Measurements from ENCODE around the gene MINK1.

MINK1 gene

DNA sequence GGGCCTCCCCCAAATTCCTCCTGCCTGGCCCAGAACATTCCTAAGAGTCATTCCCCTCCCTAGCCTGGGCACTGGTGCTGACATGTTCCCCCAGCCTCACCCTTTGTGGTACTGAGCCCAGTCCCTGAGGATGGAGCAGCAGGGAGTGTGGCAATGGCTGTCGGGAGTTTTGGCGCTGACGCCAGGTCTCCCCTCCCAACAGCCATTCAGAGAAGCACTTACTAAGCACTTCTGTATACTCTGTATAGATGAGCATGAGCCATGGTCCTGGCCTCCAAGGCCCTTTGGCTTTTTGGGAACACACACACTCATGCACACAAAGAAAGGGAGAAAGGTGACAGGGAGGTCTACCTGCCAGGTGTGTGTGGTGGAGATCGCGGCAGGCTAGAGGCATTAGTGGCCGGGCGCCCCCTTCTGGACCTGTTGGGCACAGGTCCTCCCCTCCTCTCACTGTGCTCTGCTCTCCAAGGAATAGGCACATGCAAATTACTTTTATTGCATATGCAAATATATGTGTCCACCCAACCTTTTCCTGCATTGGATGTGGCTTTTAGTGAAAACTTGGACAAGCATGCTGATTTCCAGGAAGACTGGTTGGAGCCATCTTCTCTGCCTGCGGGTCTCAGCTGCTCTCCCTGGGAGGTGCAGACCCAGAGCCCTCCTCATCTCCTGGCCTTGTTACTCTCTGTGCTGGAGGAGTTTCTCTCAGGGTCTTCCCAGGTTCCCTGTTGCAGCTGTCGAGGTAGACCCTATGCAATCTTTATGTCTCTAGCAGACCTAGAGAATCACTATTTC, 48.8 kb downstream of the MINK1 start:
- DNase-seq = peak; percentile 18

DNA sequence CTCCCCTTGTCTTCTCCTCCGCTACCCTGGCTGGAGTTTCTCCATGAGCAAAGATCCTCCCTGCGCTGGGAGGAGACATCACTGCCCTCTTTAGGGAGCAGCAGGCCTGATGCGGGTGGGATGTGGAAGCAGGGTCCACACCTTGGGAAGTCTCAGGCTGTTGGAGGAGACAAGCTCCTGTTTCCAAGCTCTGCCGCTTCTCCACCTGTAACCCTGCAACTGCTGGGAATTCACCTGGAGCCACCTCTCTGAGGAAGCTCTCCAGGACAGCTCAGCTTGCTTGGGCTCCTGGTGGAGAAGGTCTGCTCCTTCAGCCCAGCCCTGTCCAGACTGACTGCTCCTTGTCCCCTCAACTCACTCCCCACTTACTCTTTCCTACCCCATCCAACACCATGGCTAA, 51.3 kb downstream of the MINK1 start:
- DNase-seq = no peak

DNA sequence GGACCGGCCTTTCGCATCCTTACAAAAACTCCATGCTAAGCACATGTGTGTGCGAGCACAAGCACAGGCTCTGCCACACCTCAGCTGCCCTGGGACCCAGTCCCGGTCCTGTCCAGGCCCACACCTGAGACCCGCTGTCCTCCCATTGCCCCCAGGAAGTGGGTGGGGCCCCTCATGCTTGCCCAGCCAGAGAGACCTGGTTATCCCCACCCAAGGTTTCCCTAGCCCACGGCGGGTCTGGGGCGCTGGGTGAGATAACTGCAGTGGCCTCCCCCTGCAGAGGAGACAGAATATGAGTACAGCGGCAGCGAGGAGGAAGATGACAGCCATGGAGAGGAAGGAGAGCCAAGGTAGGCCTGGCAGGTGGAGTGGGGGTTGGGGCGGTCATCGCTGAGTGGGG, 53.7 kb downstream of the MINK1 start:
- no peak for DNase-seq

DNA sequence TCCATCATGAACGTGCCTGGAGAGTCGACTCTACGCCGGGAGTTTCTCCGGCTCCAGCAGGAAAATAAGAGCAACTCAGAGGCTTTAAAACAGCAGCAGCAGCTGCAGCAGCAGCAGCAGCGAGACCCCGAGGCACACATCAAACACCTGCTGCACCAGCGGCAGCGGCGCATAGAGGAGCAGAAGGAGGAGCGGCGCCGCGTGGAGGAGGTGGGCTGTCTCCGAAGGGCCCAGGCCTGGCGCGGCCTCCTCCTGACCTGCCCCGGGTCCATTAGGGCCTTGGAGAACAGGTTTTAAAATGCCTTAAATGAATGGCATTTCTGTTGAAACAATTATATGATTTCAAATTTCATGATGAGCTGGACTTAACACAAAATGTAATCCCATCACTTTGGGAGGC, 54.4 kb downstream of the MINK1 start:
- DNase-seq = no peak

DNA sequence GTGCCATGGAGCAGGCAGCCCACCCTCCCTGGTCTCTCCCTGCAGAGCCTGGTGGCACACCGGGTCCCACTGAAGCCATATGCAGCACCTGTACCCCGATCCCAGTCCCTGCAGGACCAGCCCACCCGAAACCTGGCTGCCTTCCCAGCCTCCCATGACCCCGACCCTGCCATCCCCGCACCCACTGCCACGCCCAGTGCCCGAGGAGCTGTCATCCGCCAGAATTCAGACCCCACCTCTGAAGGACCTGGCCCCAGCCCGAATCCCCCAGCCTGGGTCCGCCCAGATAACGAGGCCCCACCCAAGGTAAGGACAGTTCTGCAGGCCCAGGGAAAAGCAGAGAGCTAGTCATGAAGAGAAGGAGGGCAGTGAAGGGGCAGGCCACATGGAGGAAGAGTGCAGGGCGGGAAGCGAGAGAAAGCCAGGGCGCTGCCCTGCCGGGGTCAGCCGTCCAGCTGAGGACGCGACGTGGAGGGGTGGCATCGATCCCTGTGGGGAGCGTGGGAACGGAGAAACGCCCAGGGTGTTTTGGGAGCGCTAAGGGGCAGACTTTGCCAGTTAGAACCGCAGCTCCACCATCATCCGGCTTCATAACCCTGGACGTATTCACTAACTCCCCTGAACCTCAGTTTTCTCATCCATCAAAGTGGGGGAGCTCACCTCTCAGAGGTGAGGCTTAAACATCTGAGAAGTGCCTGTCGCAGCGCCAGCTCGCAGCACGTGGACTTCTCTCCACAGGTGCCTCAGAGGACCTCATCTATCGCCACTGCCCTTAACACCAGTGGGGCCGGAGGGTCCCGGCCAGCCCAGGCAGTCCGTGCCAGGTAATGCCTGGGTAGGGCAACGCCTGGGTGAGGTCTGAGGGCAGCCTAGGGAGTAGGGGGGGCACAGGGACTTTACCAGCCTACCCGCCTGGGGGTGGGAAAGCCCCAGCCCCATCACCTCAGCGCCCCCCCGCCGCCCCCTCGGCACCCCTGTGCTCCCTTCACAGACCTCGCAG, 58.6 kb downstream of the MINK1 start:
- DNase-seq = no peak

DNA sequence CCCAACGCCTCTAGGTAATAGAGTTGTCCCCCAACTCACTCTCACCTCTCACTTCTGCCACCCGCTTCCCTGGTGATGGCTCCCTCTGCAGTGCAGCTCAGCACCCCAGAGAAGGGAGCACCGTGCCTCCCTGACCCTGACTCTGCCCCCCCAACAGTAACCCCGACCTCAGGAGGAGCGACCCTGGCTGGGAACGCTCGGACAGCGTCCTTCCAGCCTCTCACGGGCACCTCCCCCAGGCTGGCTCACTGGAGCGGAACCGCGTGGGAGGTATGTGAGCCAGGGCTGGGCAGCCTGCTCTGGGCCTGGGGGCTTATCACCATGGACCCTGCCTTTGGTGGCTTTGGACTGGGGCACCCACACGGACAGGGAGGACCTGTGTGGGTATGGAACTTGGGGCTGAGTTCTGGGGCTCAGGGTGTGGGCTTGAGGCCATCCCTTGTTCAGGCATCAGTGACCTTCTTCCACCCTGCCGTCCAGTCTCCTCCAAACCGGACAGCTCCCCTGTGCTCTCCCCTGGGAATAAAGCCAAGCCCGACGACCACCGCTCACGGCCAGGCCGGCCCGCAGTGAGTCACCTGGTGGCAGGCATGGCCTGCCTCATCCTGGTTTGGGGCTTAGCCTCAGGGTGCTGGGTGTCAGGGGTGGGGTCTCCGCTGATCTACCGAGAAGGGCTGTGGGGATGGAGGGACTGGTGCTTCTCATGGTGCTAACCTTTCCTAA, 59.5 kb downstream of the MINK1 start:
- no peak for DNase-seq

DNA sequence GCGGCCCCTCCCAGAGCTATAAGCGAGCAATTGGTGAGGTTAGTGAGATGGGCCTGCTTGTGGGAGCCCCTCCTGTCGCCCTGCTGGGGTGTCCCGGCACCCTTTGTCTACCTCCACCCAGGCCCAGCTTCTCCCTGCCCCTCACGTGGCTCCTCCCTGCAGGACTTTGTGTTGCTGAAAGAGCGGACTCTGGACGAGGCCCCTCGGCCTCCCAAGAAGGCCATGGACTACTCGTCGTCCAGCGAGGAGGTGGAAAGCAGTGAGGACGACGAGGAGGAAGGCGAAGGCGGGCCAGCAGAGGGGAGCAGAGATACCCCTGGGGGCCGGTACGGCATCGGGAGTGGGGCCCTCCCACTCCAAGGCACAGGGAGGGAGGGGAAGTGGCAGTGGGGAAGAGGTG, 60.1 kb downstream of the MINK1 start:
- no peak for DNase-seq

DNA sequence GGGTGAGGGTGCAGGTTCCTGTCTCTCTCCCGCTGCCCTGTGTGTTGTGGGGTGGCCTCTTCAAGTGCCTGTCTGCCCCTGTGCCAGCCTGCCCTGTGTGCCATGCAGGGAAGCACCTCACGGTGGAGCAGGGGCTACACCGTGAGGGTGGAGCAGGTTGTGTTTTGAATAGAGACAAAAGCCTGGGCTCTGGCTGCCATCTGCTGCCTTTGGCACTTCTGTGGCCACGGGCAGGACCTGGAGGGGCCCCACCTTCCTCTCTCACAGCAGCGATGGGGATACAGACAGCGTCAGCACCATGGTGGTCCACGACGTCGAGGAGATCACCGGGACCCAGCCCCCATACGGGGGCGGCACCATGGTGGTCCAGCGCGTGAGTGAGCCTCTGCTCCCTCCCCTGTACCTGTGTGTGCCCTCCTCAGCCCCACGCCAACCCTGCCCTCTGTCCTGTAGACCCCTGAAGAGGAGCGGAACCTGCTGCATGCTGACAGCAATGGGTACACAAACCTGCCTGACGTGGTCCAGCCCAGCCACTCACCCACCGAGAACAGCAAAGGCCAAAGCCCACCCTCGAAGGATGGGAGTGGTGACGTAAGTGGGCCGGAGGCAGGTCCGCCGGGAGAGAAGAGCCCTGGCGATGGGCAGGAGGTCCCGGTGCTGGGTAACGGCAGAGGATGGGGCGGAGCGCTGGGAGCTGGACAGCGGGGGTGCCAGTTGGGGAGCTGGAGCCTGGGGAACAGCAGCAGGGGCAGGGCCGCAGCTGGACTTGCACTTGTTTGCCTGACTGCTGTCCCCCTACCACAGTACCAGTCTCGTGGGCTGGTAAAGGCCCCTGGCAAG, 60.8 kb downstream of the MINK1 start:
- no peak for DNase-seq

DNA sequence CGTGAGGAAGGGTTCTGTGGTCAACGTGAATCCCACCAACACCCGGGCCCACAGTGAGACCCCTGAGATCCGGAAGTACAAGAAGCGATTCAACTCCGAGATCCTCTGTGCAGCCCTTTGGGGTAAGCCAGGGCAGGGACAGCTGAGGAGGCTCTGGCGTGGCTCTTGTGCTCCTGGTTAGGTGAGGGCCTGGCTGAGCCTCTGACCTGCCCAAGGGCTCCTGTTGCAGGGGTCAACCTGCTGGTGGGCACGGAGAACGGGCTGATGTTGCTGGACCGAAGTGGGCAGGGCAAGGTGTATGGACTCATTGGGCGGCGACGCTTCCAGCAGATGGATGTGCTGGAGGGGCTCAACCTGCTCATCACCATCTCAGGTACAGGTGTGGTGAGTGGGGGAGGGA, 62.0 kb downstream of the MINK1 start:
- DNase-seq = no peak

DNA sequence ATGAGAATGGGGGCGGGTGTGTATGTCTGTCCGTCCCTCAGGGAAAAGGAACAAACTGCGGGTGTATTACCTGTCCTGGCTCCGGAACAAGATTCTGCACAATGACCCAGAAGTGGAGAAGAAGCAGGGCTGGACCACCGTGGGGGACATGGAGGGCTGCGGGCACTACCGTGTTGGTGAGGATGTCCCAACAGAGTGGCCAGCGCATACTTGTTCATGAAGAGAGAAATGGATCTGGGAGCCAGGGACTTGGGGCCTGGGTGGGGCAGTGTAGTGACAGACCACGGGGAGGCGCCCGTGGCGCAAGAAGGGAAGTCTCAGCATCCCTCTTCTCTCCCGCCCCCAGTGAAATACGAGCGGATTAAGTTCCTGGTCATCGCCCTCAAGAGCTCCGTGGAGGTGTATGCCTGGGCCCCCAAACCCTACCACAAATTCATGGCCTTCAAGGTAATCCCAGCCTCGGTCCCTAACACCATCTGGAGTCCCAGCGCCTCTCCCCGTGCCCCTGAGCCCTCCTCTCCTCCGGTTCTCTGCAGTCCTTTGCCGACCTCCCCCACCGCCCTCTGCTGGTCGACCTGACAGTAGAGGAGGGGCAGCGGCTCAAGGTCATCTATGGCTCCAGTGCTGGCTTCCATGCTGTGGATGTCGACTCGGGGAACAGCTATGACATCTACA, 62.7 kb downstream of the MINK1 start:
- DNase-seq = no peak

DNA sequence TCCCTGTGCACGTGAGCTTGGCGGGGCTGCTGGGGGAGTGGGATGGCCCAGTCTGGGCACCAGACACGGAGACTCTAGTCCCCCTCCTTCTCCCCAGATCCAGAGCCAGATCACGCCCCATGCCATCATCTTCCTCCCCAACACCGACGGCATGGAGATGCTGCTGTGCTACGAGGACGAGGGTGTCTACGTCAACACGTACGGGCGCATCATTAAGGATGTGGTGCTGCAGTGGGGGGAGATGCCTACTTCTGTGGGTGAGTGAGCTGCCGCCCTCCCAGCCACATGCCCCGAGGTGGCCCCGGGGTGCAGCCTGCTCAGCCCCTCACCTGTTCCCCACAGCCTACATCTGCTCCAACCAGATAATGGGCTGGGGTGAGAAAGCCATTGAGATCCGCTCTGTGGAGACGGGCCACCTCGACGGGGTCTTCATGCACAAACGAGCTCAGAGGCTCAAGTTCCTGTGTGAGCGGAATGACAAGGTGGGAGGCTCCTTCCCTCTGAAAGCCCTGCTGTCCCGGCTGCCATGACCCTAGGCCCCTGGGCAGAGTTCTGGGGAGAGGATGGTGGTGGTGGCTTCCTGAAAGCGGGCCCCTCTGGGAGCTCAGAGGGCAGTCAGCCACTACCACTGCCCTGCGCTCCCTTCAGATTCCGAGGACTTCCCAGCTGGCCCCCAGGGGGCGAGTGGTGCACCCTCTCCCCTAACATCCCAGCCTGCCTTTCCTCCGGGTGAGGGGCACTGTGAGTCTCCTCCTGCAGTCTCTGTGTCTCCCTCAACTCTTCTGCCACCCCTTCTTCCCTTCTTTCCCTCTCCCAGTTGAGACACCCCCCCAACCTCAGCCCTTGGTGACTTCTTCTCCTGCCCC, 63.4 kb downstream of the MINK1 start:
- DNase-seq = no peak

DNA sequence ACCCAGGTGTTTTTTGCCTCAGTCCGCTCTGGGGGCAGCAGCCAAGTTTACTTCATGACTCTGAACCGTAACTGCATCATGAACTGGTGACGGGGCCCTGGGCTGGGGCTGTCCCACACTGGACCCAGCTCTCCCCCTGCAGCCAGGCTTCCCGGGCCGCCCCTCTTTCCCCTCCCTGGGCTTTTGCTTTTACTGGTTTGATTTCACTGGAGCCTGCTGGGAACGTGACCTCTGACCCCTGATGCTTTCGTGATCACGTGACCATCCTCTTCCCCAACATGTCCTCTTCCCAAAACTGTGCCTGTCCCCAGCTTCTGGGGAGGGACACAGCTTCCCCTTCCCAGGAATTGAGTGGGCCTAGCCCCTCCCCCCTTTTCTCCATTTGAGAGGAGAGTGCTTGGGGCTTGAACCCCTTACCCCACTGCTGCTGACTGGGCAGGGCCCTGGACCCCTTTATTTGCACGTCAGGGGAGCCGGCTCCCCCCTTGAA, 64.1 kb downstream of the MINK1 start:
- DNase-seq = no peak

DNA sequence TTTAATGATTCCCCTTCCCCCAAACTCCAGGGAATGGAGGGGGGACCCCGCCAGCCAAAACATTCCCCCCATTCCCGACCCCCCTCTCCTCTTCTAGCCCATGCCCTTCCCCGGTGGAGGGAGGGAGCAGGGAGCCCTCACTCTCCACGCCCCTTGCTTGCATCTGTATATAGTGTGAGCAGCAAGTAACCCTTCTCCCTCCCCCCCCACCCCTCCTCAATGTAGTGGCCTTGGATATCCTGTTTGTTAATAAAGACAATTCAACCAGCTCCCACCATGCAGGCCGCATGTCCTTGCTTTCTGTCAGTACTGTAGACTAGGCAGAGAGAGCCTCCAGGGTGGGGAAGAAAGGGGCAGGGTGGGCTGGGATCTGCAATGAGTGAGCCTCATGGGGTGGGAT, 64.6 kb downstream of the MINK1 start:
- DNase-seq = no peak

DNA sequence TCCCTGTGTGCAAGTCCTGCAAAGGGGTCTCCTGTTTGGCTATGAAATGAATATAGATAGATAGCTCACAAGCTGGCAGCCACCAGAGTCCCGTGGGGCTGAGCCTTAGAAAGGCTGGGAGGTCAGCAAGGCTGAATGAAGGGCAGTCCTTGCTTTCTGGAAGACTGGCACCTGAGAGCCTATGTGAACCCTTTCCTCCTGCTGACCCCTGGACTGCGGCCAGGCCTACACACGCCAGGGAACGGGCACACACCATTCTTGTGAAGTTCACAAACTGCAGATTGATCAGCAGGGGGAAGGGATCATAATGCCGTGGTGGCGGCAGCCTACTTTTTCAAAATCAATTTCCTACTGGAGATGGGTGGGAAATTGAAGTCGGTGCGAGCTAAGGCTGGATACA, 65.2 kb downstream of the MINK1 start:
- no peak for DNase-seq

DNA sequence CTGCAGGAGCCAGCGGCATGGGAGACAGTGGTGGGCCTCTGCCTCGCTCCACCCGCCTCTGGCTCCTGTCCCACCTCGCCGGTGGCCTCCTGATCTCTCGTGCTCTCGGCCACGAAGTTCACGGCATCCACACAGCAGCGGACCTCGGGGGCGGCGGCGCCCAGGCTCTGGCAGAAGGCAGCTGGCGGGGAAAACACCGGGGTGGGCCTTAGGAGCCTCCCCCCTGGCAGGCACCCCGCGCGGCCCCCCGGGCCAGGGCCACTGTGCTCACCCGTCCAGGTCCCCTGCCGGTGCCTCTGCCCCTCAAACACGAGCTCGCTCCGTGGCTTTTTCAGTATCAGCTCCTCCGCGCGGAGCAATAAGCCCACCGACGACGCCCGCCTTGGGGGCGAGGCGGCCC, 65.8 kb downstream of the MINK1 start:
- no peak for DNase-seq

DNA sequence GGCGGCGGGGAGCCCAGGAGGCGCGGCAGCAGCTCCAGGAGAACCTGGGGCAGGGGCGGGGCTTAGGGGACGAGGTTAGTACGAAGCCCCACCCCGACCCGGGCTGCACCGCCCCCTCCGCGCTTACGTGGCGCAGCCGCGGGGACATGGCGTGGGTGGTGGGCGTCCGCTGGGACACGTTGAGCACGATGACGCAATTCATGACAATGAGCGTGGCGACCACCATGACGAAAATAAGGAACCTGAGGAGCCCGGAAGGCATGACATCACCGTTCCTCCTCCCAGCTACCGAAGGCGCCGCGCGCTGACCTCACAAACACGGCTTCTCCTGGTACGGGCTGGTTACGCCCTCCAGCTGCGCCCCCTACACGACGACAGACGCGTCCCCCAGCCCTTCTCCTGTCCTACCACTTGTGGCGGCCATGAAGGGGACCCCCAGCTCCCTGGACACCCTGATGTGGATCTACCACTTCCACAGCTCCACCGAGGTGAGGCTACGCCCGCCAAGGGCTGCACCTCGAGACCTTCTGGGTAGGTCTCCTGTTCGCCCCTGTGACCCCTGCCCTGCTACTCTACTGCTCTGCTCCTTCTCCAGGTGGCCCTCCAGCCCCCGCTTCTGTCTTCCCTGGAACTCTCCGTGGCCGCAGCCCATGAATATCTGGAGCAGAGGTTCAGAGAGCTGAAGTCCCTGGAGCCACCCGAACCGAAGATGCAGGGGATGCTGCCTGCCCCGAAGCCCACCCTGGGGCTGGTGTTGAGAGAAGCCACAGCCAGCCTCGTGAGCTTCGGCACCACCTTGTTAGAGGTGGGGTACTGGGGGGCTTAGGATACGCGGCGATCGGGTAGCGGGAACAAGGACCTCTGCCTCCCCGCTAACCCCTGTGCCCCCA, 66.4 kb downstream of the MINK1 start, which contains the start of gene C17orf107:
Gene C17orf107 (plus strand): TSS at position 196 of the 890 bp plus-strand sequence. CDS start 227 bp downstream, at position 423.
- DNase-seq = no peak

DNA sequence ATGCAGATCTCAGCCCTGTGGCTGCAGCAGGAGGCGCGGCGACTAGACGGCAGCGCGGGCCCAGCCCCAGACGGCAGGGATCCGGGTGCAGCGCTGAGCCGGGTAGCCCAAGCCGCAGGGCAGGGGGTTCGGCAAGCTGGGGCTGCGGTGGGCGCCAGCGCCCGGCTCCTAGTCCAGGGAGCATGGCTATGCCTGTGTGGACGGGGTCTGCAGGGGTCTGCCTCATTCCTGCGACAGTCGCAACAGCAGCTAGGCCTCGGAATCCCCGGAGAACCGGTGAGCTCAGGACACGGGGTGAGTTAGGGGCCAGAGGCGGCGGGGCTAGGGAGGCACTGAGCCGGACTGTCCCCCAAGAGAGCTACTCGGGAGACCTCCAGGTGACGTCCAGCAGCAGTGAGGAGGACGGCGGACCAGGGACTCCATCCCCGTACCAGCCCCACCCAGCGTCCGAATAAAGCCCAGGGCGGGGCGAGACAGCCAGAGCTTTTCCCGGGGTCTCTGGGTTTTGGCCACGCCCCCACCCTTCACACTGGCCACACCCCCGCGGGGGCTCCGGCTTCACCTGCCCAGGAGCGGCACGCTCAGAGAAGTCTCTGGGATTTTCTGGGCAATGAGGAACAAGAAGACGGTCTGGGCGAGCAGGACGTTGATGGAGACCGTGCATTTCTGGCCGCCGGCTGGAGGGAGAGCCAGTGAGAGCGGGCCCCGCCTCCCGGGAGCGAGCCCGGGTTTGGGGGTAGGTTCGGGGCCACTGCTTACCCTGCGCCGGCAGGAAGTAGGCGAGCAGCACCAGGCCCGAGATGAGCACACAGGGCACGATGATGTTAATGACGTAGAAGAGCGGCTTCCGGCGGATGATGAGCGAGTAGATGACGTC, 67.3 kb downstream of the MINK1 start:
- no peak for DNase-seq

DNA sequence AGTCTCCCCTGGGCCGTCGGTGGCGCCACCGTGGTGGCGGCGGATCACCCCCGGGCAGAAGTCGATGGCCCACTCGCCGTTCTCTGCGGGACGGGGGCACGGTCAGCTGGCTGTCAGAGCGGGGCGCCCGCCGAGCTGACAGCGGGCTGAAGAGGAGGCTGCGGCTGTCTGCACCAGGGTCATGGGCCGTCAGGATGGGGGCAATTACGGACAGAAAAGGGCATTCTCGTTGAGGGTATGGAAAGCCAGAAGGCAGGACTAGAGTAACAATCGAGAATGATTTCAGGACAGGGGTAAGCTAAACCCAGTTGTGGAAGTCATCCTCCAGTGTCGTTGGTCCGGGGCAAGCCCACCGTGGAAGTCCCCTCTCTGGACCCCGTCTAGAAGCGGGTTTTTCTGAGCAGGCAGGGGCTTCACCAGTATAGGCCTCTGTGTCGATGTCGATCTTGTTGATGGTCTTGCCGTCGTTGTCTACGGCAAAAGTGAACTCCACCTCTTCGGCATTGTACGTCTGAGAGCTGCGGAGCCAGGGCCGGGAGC, 68.0 kb downstream of the MINK1 start:
- no peak for DNase-seq

Data from NCI-H2107 (cell line).